K562 (cell line): ENCODE data around the gene ZDHHC19. TPM values are rescaled to one million over a fixed set of nuclear protein-coding genes. Genes with fewer than 3 reads are reported as not detected.

Source experiments
- ADNP ChIP-seq: fragments of 200-800 bp; sonication (Bioruptor generic); IDR thresholded peaks from 2 replicates; pipeline ENCODE4 v1.6.1; 2016; ENCODE audit warnings: missing genetic modification characterization, missing compliant biosample characterization
- BCOR ChIP-seq: fragments of 450-650 bp; IDR thresholded peaks from 2 replicates; pipeline ENCODE4 v1.6.1; 2016
- CBX1 ChIP-seq: sonication (generic); IDR thresholded peaks from 2 replicates; pipeline ENCODE4 v1.6.1; 2016; ENCODE audit warnings: antibody characterized with exemption, low read depth, mild to moderate bottlenecking
- CREM ChIP-seq: IDR thresholded peaks from 2 replicates; pipeline ENCODE4 v1.6.1; 2014; ENCODE audit warnings: antibody characterized with exemption, low read depth
- E2F4 ChIP-seq: sonication (generic); formaldehyde crosslinking; IDR thresholded peaks from 2 replicates; pipeline ENCODE4 v1.8.0; 2022; ENCODE audit warnings: mild to moderate bottlenecking, low read depth, missing genetic modification reagents
- EGR1 ChIP-seq: fragments of 450-650 bp; conservative IDR thresholded peaks from 2 replicates; pipeline ENCODE4 v1.6.1; 2017; ENCODE audit warnings: mild to moderate bottlenecking
- FOXP1 ChIP-seq: sonication (generic); formaldehyde crosslinking; IDR thresholded peaks from 2 replicates; pipeline ENCODE4 v1.8.0; 2022; ENCODE audit warnings: mild to moderate bottlenecking, missing genetic modification reagents
- HBP1 ChIP-seq: fragments of 450-650 bp; formaldehyde crosslinking; IDR thresholded peaks from 2 replicates; pipeline ENCODE4 v1.4.0; 2022; ENCODE audit warnings: missing genetic modification characterization
- HDAC1 ChIP-seq, 2 experiments: fragments of 450-650 bp; IDR thresholded peaks; 2 replicates each; pipeline ENCODE4 v1.6.1; 2016 to 2017; ENCODE audit warnings: inconsistent platforms in 1 of 2, mild to moderate bottlenecking in 1 of 2, moderate library complexity in 1 of 2
- HDAC6 ChIP-seq: IDR thresholded peaks from 2 replicates; pipeline ENCODE4 v1.6.1; 2012; ENCODE audit warnings: low read depth, mild to moderate bottlenecking, control low read depth, inconsistent platforms, low read length, moderate library complexity
- MAX ChIP-seq: sonication (generic); formaldehyde crosslinking; IDR thresholded peaks from 2 replicates; pipeline ENCODE4 v1.9.0; 2022; ENCODE audit warnings: mild to moderate bottlenecking, missing genetic modification reagents
- MTA1 ChIP-seq: fragments of 450-650 bp; IDR thresholded peaks from 2 replicates; pipeline ENCODE4 v1.6.1; 2017; ENCODE audit warnings: borderline replicate concordance
- NKRF ChIP-seq: fragments of 450-650 bp; IDR thresholded peaks from 2 replicates; pipeline ENCODE4 v1.6.1; 2016; ENCODE audit warnings: borderline replicate concordance
- NR1H2 ChIP-seq: sonication (generic); formaldehyde crosslinking; IDR thresholded peaks from 2 replicates; pipeline ENCODE4 v1.4.0; 2020; ENCODE audit warnings: mild to moderate bottlenecking, missing genetic modification reagents
- TRIM24 ChIP-seq, 2 experiments: fragments of 450-650 bp; IDR thresholded peaks; 2 replicates each; pipeline ENCODE4 v1.6.1; 2016
- ZFP91 ChIP-seq: sonication (generic); formaldehyde crosslinking; IDR thresholded peaks from 2 replicates; pipeline ENCODE4 v1.8.0; 2022; ENCODE audit warnings: mild to moderate bottlenecking, missing genetic modification reagents
- ZNF263 ChIP-seq: sonication (generic); formaldehyde crosslinking; IDR thresholded peaks from 2 replicates; pipeline ENCODE4 v1.8.0; 2022; ENCODE audit warnings: mild to moderate bottlenecking, missing genetic modification reagents, borderline replicate concordance
- polyA plus RNA-seq, 8 experiments: library from polyadenylated mRNA; depleted of rRNA in 4 of 8; stranded (reverse) in 5 of 8; unstranded in 3 of 8; fragments of >200 nt; fragmentation: Nextera tagmentation in 2 of 8; fragmentation: Illumina TruSeq in 1 of 8; extraction: Ambion mirVana in 2 of 8; extraction: Trizol in 1 of 8; gene quantifications; 2 replicates each; pipeline versions ENCODE4 v1.2.1 to v1.2.3, GENCODE V29; 2011 to 2014; ENCODE audit warnings: inconsistent platforms in 1 of 8, missing spikeins in 1 of 8
- total RNA-seq, 7 experiments: library from RNA; depleted of rRNA in 6 of 7; stranded (reverse); fragments of >200 nt in 6 of 7; fragmentation: Illumina TruSeq in 2 of 7; extraction: Trizol in 2 of 7; gene quantifications; 2 replicates each; pipeline versions ENCODE4 v1.2.1 to v1.2.3, GENCODE V29; 2011 to 2021; ENCODE audit warnings: low replicate concordance in 1 of 7

Gene ZDHHC19
- total and polyA plus RNA-seq, 9 of the 15 experiments (the other 6 are each of a cell fraction or from before 2014, with no cell fraction given): 0.40 to 5.5 (median 1.1) TPM

- TF ChIP-seq FOXP1 (CRISPR knock-in tag): peak; percentile 28; the same call in 1 of the 2 replicates
- TF ChIP-seq ZFP91 (CRISPR knock-in tag): peak; percentile 49; the same call in 1 of the 2 replicates
- TF ChIP-seq NR1H2 (CRISPR knock-in tag): 0 out of 2 replicates have a peak, but pooled peaks have one; percentile 44
- 0 out of 2 replicates have a peak, but pooled peaks have one; percentile 6 for TF ChIP-seq EGR1
- peak; percentile 2; the same call in 1 of the 2 replicates for TF ChIP-seq ZNF263
- TF ChIP-seq ADNP (tag): peak; percentile 91
- TF ChIP-seq HDAC6: peak; percentile 27; the same call in 1 of the 2 replicates
- TF ChIP-seq NKRF: peak; percentile 15; the same call in 1 of the 2 replicates
- TF ChIP-seq BCOR: 0 out of 2 replicates have a peak, but pooled peaks have one; percentile 15
- peak; percentile 79; the same call in 1 of the 2 replicates for TF ChIP-seq CBX1
- TF ChIP-seq HBP1: 0 out of 2 replicates have a peak, but pooled peaks have one; percentile 9
- peak in 1 of 2 experiments; percentile 51; a peak in 2 of 4 replicates for TF ChIP-seq HDAC1 (IDR thresholded peaks at IDR 0.05)
- TF ChIP-seq MAX: peak; percentile 45; the same call in 1 of the 2 replicates
- TF ChIP-seq MTA1: peak; percentile 34; the same call in 1 of the 2 replicates
- TF ChIP-seq TRIM24 (IDR thresholded peaks at IDR 0.05): peak; percentile 18 to 60; a peak in 3 of 4 replicates
- peak; percentile 68; the same call in 1 of the 2 replicates for TF ChIP-seq E2F4 (CRISPR knock-in tag)
- TF ChIP-seq CREM: 0 out of 2 replicates have a peak, but pooled peaks have one; percentile 7
Measured at GRCh38 chr3:196165006-196165575, 46.1 kb downstream of the ZDHHC19 start (continued).
